Gastroesophageal sphincter (tissue), 3 donors: ENCODE results near the gene GSTA4.

Experiments used
- POLR2AphosphoS5 ChIP-seq: sonication (generic); formaldehyde crosslinking; IDR thresholded peaks from one replicate; pipeline ENCODE4 v1.6.1; 2017; ENCODE audit warnings: antibody characterized with exemption
- TF ChIP-seq, protein P1 (sequence below), 4 experiments: fragments of 200-600 bp in 2 of 4; fragments of 450-650 bp in 2 of 4; sonication (generic) in 1 of 4; IDR thresholded peaks; one replicate each; pipeline ENCODE4 v1.5.1; 2017 to 2019; ENCODE audit warnings: antibody characterized with exemption in 4 of 4, mild to moderate bottlenecking in 2 of 4, moderate library complexity in 2 of 4

DNA sequence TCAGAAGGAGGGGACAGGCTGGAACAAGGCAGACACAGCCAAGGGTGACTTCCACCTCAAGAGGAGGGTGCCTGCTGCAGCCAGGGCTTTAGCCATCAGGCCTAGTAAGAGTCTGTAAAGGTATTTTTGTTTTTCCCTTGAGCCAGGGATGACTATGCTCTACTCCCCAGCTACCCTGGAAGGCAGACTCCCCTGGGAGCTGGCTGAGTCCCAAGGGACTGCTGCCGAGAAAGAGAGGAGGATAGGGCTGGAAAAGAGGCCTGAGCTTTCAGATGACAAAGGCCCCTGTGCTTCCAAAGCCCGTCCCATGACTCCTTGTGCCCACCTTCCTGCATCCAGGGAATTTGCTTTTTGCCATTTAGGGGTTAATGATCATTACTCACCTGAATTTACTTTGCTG is 14.0 kb upstream of the GSTA4 start:
- no peak for TF ChIP-seq POLR2AphosphoS5
- TF ChIP-seq, protein P1, sequence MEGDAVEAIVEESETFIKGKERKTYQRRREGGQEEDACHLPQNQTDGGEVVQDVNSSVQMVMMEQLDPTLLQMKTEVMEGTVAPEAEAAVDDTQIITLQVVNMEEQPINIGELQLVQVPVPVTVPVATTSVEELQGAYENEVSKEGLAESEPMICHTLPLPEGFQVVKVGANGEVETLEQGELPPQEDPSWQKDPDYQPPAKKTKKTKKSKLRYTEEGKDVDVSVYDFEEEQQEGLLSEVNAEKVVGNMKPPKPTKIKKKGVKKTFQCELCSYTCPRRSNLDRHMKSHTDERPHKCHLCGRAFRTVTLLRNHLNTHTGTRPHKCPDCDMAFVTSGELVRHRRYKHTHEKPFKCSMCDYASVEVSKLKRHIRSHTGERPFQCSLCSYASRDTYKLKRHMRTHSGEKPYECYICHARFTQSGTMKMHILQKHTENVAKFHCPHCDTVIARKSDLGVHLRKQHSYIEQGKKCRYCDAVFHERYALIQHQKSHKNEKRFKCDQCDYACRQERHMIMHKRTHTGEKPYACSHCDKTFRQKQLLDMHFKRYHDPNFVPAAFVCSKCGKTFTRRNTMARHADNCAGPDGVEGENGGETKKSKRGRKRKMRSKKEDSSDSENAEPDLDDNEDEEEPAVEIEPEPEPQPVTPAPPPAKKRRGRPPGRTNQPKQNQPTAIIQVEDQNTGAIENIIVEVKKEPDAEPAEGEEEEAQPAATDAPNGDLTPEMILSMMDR (IDR thresholded peaks at IDR 0.05): no peak
